ENCODE results near the gene CCNDBP1. TPM values are rescaled to one million over a fixed set of nuclear protein-coding genes. Genes with fewer than 3 reads are reported as not detected.
"Not testable (repeated sequence)": the region's sequence is repeated elsewhere in the genome, so short reads cannot be mapped to it uniquely, and the experiment has no call there.

Gene CCNDBP1
- 10 to 100 TPM; 73.5 to 93.6 TPM for total RNA-seq
- 72.4 to 161 reads per million in 2 donors for total RNA-seq

GRCh38 chr15:43185157-43186002 lies at the start of gene CCNDBP1:
Gene CCNDBP1, plus strand, starts transcription at chr15:43185403. Its CDS starts 96 bp downstream, at chr15:43185499.
- Mint-ChIP-seq H3K4me1 (peaks cover 37% of the 10 kb centered on the region), H3K27me3 (no peaks in the 10 kb centered on the region), H3K27ac (peak within 1 kb of the TSS; percentile 96), H3K4me3 (peak within 1 kb of the TSS; percentile 92), H3K36me3 (ENCODE audit: low read depth) (peaks cover 7% of the 10 kb centered on the region)
- DNase-seq = peak; percentile 69 to 79 (median 76)
- H3K9me3 ChIP-seq (ENCODE audit: control insufficient read depth, low read length, poor library complexity, severe bottlenecking) = no peaks in the 10 kb centered on the region
- ATAC-seq = peak; percentile 86

- H3K27me3 Mint-ChIP-seq = no peaks in the 10 kb centered on the region
- no peak for ATAC-seq
- H3K4me1 Mint-ChIP-seq = peaks cover 13% of the 10 kb centered on the region
- H3K9me3 ChIP-seq (ENCODE audit: control insufficient read depth, low read length, poor library complexity, severe bottlenecking) = no peaks in the 10 kb centered on the region
- H3K27ac Mint-ChIP-seq = peak overlapping the region; percentile 12
- no peak overlapping the region for H3K4me3 Mint-ChIP-seq
- DNase-seq = no peak
- H3K36me3 Mint-ChIP-seq (ENCODE audit: low read depth) = peaks cover 10% of the 10 kb centered on the region
Measured at GRCh38 chr15:43143203-43143941, 41.8 kb upstream of the CCNDBP1 start.

- H3K4me3 Mint-ChIP-seq = no peak overlapping the region
- ATAC-seq = no peak
- H3K27ac Mint-ChIP-seq = peak overlapping the region; percentile 12
Measured at GRCh38 chr15:43144512-43144911, 40.7 kb upstream of the CCNDBP1 start.

GRCh38 chr15:43146184-43146583 lies 39.0 kb upstream of the CCNDBP1 start:
- DNase-seq (no peak), ATAC-seq (no peak)
- H3K4me1 Mint-ChIP-seq = peaks cover 11% of the 10 kb centered on the region
- no peaks in the 10 kb centered on the region for H3K27me3 Mint-ChIP-seq
- H3K27ac Mint-ChIP-seq = no peak overlapping the region
- H3K36me3 Mint-ChIP-seq (ENCODE audit: low read depth) = peaks cover 7% of the 10 kb centered on the region
- H3K4me3 Mint-ChIP-seq = no peak overlapping the region
- H3K9me3 ChIP-seq (ENCODE audit: control insufficient read depth, low read length, poor library complexity, severe bottlenecking) = no peaks in the 10 kb centered on the region

More at GRCh38 chr15:43144512-43144911, 40.7 kb upstream of the CCNDBP1 start:
- DNase-seq = no peak
- Mint-ChIP-seq H3K36me3 (ENCODE audit: low read depth) (peaks cover 9% of the 10 kb centered on the region), H3K4me1 (peaks cover 11% of the 10 kb centered on the region), H3K27me3 (no peaks in the 10 kb centered on the region)
- no peaks in the 10 kb centered on the region for H3K9me3 ChIP-seq (ENCODE audit: control insufficient read depth, low read length, poor library complexity, severe bottlenecking)

GRCh38 chr15:43150191-43150929 lies 34.8 kb upstream of the CCNDBP1 start:
- Mint-ChIP-seq H3K36me3 (ENCODE audit: low read depth) (peaks cover 8% of the 10 kb centered on the region), H3K27ac (no peak overlapping the region), H3K27me3 (no peaks in the 10 kb centered on the region), H3K4me1 (peaks cover 8% of the 10 kb centered on the region), H3K4me3 (no peak overlapping the region)
- ATAC-seq (no peak), DNase-seq (no peak)
- no peaks in the 10 kb centered on the region for H3K9me3 ChIP-seq (ENCODE audit: control insufficient read depth, low read length, poor library complexity, severe bottlenecking)

GRCh38 chr15:43151688-43152087 lies 33.5 kb upstream of the CCNDBP1 start:
- peaks cover 10% of the 10 kb centered on the region for H3K4me1 Mint-ChIP-seq
- H3K9me3 ChIP-seq (ENCODE audit: control insufficient read depth, low read length, poor library complexity, severe bottlenecking) = no peaks in the 10 kb centered on the region
- DNase-seq (no peak), ATAC-seq (peak; percentile 100)
- no peak overlapping the region for H3K27ac Mint-ChIP-seq
- peak overlapping the region; percentile 65 for H3K4me3 Mint-ChIP-seq
- peaks cover 7% of the 10 kb centered on the region for H3K36me3 Mint-ChIP-seq (ENCODE audit: low read depth)
- no peaks in the 10 kb centered on the region for H3K27me3 Mint-ChIP-seq

- no peaks in the 10 kb centered on the region for H3K9me3 ChIP-seq (ENCODE audit: control insufficient read depth, low read length, poor library complexity, severe bottlenecking)
- H3K27me3 Mint-ChIP-seq = no peaks in the 10 kb centered on the region
- peaks cover 10% of the 10 kb centered on the region for H3K4me1 Mint-ChIP-seq
- ATAC-seq = no peak
- peaks cover 7% of the 10 kb centered on the region for H3K36me3 Mint-ChIP-seq (ENCODE audit: low read depth)
- H3K4me3 Mint-ChIP-seq = no peak overlapping the region
- no peak for DNase-seq
- H3K27ac Mint-ChIP-seq = no peak overlapping the region
Measured at GRCh38 chr15:43153269-43153668, 31.9 kb upstream of the CCNDBP1 start.

GRCh38 chr15:43165801-43166325 lies 19.3 kb upstream of the CCNDBP1 start:
- H3K27me3 Mint-ChIP-seq = no peaks in the 10 kb centered on the region
- ATAC-seq (no peak), DNase-seq (no peak)
- H3K36me3 Mint-ChIP-seq (ENCODE audit: low read depth) = no peaks in the 10 kb centered on the region
- H3K27ac Mint-ChIP-seq = no peak overlapping the region
- no peaks in the 10 kb centered on the region for H3K9me3 ChIP-seq (ENCODE audit: control insufficient read depth, low read length, poor library complexity, severe bottlenecking)
- H3K4me3 Mint-ChIP-seq = no peak overlapping the region
- H3K4me1 Mint-ChIP-seq = no peaks in the 10 kb centered on the region

GRCh38 chr15:43167261-43167660 lies 17.9 kb upstream of the CCNDBP1 start:
- not testable (repeated sequence) for H3K27ac Mint-ChIP-seq; H3K9me3 ChIP-seq (ENCODE audit: control insufficient read depth, low read length, poor library complexity, severe bottlenecking); H3K4me1 Mint-ChIP-seq; H3K27me3 Mint-ChIP-seq; H3K36me3 Mint-ChIP-seq (ENCODE audit: low read depth); ATAC-seq; H3K4me3 Mint-ChIP-seq; DNase-seq

- Mint-ChIP-seq H3K27ac (no peak overlapping the region), H3K4me1 (no peaks in the 10 kb centered on the region), H3K27me3 (no peaks in the 10 kb centered on the region), H3K36me3 (ENCODE audit: low read depth) (peaks cover 6% of the 10 kb centered on the region), H3K4me3 (no peak overlapping the region)
- no peaks in the 10 kb centered on the region for H3K9me3 ChIP-seq (ENCODE audit: control insufficient read depth, low read length, poor library complexity, severe bottlenecking)
- ATAC-seq (no peak), DNase-seq (no peak)
Measured at GRCh38 chr15:43168192-43169107, 16.8 kb upstream of the CCNDBP1 start.

GRCh38 chr15:43169888-43170287 lies 15.3 kb upstream of the CCNDBP1 start:
- no peak overlapping the region for H3K27ac Mint-ChIP-seq
- peaks cover 7% of the 10 kb centered on the region for H3K36me3 Mint-ChIP-seq (ENCODE audit: low read depth)
- DNase-seq (no peak), ATAC-seq (no peak)
- no peak overlapping the region for H3K4me3 Mint-ChIP-seq
- H3K4me1 Mint-ChIP-seq = no peaks in the 10 kb centered on the region
- no peaks in the 10 kb centered on the region for H3K9me3 ChIP-seq (ENCODE audit: control insufficient read depth, low read length, poor library complexity, severe bottlenecking)
- H3K27me3 Mint-ChIP-seq = no peaks in the 10 kb centered on the region

- H3K4me3 Mint-ChIP-seq; DNase-seq; H3K9me3 ChIP-seq (ENCODE audit: control insufficient read depth, low read length, poor library complexity, severe bottlenecking); H3K4me1 Mint-ChIP-seq; H3K36me3 Mint-ChIP-seq (ENCODE audit: low read depth); H3K27me3 Mint-ChIP-seq; ATAC-seq; H3K27ac Mint-ChIP-seq: not testable (repeated sequence)
Measured at GRCh38 chr15:43175656-43176309, 9.4 kb upstream of the CCNDBP1 start.

All from T-helper 17 cell (primary cell).